ENCODE results near the gene RNF152.

Gene RNF152

DNA sequence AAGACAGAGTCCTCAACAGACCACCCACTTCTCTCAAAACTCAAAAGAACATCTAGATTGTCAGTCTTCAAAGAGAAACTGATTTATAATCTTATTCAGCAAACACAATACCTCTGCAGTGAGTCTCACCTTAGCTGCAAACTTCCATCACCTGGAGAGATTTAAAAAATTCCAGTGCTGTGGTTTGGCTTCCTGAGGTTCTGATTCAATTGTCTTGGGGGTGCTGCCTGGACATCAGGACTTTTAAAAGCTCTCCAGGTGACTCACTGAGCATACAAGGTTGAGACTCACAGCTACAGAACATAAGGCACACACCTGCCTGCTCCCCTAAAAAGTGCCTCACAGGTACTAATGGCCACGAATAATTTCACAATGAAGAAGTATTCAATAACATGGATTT, 40.3 kb downstream of the RNF152 start:
- no peak for DNase-seq

DNA sequence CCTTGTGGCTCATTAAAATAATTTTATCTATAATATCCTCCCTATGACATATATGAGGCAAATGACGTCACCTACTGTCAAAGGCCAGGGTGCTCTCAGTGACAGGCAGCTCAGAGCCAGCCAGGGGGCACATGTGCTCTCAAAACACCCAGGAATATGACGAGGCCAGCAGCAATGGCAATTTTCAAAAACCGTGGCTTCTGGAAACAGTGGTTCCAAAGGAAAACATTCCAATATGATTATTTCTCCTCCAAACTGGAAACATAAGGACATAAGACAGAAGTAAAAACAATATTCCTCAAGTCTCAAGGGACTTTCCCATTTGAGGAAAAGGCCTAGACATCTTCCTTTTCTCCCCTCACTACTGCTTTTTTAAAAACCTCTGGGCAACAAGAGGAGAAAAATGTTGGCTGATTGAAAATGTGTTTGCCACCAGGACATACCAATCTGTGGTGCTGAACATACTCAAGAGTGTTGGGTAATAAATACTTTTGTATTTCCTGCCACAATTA, 40.8 kb downstream of the RNF152 start:
- DNase-seq: no peak

DNA sequence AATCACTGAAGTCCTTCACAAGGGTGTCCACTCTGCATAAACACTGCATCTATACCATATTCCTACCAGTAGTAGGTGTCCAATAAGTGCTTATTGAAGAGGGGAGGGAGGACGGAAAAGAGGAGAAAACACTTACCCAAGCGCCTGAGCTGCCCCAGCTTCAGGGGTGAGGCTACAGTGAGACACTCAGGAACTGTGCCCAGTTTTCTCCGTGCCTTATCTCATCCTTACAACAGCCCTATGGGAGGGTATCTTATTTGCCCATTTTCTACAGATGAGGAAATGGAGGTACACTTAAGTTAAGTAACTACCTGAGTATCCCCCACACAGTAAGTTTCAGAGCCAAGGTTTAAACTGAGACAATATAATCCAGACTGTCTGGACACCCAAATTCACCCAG, 41.5 kb downstream of the RNF152 start:
- DNase-seq: no peak

DNA sequence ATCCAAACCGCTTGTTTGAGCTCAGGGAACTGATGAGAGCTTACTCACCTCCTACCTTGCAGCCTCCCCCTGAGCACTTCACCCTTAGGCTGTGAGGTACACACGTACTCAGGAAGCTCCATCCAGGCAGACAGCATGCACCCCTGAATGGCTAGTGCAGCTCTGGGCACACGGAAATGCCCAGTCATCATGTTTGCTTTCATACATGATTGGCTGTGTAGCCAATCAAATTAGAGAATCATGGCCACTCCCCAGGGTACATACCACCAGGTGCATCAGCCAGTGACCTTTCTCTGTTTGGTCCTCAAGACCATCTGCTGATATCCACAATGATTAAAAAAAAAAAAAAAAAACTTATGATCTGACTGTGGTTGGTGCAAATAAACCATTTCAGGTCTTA, 42.1 kb downstream of the RNF152 start:
- DNase-seq: no peak

DNA sequence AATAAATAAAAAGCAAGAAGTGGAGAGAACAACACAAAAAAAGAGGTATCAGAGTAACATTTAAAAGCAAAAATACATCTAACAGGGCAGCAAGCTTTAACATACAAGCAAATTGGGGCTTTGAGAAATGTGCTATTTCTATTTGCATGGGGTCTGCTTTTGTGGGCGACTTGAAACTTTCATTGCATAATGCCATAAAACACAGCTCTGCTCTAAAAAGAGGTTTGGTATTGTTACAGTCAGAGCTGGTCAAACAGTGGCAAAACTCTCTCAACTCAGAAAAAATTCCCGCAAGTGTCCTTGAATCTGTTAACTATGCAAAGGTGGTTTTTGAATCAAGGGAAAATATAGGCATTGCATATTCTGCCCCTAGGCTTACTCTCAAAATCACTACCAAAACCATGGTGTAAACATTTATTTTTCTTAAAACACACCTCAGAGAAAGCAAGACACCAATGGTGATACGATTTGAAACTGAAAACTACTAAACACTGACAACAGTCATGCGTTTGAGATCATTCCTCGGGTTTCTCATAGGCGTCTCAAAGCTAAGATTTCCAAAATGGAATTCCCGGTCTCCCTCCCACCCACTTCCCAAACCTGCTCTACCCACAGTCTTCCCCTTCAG, 45.5 kb downstream of the RNF152 start:
- no peak for DNase-seq

DNA sequence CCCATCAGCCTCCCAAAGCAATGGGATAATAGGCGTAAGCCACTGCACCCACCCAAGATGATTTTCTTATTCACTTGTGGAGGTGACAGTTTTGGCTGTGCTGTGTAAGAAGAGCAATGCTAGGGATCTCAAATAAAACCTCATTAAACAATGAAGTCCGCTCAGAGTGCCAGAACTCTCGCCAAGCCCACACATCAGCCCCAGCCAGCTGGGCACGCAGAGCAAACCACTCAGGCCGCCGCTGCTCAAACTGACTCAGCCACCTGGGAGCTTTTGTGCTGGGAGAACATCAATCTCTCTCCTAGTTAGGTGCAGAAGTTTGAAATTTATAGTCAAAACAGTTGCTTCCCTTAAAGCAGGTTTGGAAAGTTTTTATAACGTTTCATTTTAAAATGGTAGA, 47.6 kb downstream of the RNF152 start:
- DNase-seq: no peak

DNA sequence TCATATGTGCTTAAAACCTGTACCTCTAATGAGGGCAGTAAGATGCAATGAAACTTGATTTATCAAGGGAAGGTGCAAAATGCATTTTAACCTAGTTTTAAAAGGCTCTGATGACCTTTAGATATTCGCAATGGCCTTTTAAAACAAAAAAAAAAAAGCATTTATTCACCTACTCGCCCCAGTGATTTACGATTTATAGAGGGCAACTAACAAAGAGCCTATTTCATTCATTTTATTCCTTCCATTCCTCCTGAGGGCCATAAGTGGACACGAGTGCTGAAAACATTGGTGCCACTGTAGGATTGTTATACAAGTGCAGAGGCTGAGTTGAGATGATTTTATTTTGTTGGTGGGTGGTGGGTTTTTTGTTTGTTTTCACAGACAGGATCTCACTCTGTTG, 48.1 kb downstream of the RNF152 start:
- no peak for DNase-seq

DNA sequence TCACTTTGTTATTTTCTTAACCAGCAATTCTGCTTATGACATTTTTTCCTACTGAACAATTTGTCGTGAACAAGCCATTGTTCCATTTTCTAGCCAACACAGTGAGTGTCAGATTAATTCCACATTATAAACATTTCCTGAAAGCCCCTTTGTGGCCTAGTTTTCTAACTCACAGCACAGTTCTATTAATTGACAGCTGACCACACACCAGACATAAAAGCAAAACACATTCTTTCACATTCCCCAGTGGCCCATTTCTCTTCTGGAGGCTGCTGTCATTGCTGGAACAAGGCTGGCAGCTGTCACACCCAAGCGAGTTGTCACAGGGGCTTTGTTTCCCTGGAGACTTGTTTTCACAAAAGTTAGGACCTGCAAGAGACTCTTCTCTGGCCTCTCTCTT, 50.7 kb downstream of the RNF152 start:
- DNase-seq: no peak

DNA sequence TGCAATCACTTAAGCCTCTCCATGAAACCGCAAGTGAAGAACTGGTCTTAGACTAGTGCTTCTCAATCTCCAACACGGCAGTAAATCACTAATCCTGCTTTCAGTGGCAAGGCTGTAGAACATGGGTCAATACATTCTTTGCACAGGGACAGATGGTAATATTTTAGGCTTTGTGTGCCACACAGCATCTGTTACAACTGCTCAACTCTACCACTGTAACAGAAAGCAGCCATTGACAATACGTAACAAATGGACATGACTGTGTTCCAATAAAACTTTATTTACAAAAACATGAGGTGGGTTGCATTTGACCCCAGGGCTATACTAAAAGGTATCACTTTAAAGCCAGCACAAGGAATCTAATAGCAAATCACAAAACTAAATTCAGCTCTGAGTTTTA, 51.1 kb downstream of the RNF152 start:
- no peak for DNase-seq

DNA sequence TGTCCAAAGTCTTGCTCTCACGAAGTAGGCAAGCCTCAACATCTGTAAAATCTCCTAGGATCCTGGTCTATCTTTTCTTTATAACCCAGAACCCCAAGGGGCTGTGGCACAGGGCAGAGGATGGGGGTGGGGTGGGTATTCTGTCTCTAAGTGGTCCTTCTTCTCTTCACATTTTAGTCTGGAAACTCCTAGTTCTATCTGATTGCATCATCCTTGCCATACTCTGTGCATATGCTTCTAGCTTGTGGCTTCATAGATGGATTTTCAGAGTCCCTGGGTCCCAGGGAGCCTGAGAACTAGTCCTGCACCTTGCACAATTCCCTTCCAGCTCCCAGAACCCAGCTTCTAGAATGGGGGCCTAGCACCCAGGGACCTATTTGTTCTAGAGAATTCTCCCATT, 52.5 kb downstream of the RNF152 start:
- no peak for DNase-seq

DNA sequence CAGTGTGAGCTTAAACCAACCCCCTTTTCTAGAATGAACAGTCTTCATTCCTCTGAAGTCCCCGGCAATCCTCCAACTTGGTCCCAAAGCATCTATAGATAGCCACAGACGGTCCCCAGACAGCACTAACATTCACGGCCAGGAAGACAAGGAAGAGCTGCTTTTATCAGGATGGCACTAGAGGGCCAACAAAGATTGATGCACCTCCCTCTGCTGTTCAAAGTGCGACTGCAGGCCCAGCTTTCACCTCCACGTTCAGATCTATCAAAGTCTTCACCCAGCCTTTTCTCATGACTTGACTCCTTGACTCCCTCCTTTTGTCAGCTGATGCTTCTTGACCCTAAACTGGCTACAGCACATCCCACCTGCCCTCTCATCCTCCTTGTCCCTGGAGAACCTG, 54.3 kb downstream of the RNF152 start:
- DNase-seq: no peak

DNA sequence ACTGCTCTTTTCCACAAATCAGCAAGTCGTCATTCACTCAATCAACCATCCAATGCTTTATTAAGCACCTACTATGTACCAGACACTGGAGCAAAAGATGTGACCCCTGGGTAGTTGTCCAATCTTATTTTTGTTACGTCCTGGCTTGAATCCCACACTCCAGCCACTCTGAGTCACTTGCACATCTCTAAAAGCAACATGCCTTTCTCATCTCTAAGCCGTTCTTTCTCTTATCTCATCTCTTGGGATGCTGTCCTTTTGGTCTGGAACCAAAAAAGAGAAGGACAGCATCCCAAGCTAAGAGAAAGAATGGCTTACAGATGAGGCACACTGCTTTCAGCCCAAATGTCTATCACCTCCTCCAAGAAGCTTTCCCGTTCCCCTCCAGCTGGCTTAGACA, 58.8 kb downstream of the RNF152 start:
- no peak for DNase-seq

DNA sequence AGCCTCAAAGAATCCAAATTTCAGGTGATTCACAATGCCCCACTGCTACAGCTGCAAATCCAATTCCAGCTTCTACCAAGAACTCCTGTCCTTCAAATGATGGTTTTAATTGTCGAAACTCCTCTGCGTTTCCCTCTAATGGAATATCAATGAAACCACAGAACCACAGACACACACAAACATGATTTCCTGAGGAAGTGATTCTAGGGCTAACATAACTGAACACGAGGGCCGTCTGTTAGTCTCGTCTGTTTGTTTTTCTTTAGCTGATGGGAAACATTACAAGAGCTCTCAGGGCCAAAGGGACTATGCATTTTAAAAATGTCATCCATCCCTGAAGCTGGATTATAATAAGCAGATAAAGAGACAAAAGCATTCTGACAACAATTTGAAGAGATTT, 59.4 kb downstream of the RNF152 start:
- DNase-seq: no peak

DNA sequence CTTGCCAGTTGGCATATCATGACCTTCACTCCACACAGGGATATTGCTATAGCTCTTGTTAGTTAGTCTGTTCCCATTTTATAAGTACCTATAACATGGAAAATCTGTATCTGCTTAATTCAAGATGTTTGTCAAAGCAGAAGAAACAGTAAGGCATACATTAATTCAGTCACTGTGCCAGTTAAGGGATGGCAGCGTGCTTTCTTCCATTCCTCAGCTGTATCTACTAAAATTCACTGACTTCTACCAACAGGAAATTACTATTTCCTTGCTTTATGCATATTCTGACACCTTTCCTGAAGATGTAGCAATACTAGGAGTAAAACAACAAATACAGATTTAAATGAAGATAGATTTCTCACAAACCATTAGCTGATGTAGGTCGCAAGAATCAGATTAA, 59.9 kb downstream of the RNF152 start:
- no peak for DNase-seq

DNA sequence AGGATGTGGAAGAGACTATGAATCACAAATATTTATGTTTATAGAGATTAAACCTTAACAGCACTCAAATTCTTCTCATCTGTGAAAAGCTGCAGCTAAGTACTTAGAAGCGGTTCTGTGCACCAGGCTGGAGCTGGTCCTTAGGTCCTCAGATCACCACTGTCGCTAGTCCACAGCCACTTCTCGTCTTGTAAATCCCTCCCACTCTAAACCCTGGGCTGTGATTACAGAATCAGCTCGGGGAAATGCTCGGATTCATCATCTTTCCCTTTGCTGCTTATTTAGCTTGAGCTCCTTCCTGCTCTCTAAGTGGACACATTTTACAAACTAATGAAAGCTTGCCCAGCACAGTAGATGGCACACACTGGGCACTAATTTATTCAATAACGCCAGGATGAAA, 61.7 kb downstream of the RNF152 start:
- no peak for DNase-seq

DNA sequence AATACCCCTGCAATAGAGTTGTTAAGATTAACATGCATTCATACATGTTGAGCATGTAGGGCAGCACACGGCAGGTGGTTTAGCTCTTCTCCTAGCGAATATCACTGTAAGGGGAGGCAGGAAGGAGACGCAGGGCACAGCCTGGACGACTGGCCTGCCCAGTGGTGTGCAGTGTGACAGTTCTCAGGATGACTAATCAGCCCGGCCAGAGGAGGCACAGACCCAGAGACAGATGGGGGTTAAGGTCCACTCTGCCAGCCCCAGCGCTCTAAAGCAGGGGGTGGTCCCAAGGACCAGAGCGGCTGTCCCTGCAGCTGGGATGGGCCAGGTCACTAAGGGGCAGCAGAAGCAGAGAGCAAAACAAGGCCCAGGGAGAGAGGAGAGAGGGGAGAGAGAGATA, 63.7 kb downstream of the RNF152 start:
- DNase-seq: no peak

DNA sequence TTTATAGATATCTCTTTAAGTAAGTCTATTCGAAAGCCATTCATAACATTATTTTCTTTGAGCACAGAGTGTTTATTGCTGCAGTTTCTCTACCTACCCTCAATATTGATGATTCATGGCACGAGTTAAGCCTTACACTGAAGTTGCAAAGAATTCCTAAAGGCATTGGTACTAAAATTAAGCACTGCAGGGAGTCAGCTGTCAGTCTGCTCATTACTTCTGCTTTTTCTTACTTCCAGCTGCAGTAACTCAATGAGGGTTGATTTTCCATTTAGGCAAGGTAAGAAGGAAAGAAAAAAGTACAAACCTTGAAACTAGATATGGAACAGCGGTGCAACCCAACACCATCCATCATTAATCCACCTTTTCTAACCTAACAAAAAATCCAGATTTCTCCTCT, 65.2 kb downstream of the RNF152 start:
- no peak for DNase-seq

DNA sequence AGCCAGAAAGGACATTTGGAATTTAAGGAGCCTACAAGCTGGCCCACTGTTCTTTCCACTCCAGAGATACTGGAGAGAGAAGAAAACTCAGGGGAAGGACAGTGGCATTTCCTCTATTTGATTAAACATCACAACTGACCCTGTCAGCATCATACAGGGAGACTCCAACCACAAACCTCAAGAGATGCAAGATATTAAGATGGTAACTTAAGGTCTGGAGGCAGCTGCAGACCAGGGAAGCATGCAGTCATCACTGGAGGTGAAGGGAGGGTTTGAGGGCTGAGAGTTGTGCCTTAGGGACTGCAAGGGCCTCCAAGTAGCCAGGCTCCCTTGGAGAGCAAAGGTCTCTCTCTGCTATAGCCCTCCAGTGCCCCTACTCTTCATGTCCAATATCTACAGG, 67.4 kb downstream of the RNF152 start:
- no peak for DNase-seq

DNA sequence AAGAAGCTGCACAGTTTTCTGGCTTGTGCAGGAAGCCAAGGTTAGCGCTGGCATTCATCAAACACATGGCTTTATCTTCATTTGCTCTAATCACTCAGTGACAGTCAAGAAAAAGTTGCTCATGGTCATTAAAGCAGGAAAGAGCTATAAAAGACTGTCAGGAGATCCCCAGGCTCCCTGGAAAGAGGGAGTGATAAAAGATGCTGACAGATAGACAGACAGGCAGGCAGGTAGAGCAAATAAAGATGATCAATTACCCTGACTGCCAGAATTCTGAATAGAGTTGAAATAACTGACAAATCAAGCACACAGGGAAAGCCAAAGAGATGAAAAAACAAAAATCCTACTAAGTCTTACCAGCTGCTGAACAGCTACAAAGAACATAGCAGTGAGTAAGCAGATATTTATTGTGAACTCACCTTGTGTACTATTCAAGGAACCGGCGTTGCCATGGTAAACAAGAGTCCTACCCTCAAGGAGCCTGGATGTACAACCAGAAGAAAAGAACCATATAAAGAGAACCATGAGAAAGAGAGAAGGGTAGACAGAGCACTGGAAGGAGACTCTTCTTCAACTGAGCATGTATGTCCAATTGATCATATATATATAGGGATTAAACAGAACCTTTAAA, 68.0 kb downstream of the RNF152 start:
- DNase-seq: no peak

DNA sequence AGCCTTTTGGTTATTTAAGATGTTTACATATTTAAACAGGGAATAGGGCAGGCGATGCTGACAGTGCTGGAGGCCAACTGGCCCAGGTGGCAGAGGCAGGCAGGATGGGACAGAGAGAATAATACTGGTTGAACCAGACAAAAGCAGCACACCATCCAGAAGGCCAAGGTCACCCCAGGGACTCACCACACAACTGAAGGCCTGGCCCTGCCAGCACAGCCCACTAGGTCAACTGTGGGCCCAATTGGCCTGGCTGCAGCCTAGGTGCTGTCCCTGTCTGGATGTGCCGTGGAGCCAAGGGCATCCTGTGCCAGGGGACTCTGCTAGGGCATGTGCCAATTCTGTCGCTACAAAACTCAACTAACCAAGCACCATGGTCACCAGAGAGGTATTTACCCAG, 69.2 kb downstream of the RNF152 start:
- no peak for DNase-seq

DNA sequence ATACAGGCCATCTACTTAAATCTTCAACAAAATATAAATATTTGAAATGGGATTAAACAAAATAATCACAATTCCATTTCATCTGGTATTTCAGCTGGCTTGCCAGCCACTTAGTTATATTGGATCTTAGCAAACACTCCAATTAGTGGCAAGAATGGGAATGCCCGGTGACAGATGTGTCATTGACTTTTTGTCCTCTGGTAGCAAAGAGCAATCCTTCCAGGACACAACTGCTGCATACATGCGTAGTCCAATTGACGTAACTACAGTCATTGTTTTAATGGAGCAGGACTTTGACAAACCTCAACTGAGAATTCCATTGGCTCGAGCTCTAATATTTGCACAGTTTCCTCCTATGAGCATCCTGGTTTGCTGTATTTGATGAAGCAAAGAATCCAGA, 69.9 kb downstream of the RNF152 start:
- no peak for DNase-seq

DNA sequence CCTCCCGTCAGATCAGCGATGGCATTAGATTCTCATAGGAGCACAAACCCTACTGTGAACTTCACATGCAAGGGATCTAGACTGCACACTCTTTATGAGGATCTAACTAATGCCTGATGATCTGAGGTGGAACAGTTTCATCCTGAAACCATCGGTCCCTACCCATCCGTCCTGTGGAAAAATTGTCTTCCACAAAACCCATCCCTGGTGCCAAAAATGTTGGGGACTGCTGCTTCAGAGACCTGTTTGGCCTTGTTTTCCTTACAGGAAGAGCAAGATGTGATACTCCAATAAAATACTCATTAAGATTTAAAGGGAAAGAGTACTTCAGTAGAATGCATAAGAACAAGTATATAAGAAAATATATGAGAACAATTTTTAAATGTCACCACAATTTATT, 71.1 kb downstream of the RNF152 start:
- no peak for DNase-seq

DNA sequence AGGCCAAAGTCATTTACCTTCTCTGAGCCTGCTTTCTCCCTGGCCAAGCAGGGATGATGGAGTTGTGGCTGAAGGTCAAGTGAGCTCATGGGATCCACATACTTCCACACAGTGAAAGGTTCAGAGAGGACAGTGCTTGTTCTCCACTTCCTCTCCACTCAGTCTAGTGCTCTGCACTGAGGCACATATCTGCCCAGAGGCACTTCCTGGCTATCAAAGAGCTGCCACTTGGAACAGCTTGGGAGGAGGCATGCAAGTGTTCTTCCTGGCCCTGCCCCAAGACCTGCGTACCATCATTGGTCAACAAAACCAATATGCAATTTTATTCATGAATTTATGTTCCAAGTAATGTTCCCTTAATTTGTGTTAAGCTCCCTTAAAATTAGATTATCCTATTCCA, 71.9 kb downstream of the RNF152 start:
- no peak for DNase-seq

DNA sequence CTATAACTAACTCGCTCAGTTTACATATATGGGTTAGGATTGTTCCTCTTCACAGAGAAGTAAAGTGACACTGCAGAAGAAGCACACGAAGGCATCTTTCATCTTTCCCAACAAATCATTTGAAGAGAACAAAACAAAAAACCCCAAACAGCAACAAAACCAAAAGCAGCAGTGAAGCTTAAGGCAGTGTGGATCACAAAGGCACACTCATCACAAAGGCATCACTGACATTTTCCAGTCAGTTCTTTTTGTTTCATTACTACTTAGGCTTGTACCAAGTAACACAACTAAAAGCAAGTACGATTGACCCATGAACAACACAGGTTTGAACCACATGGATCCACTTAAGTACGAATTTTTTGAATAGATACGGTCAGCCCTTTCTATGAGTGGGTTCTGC, 75.7 kb downstream of the RNF152 start:
- DNase-seq: no peak

DNA sequence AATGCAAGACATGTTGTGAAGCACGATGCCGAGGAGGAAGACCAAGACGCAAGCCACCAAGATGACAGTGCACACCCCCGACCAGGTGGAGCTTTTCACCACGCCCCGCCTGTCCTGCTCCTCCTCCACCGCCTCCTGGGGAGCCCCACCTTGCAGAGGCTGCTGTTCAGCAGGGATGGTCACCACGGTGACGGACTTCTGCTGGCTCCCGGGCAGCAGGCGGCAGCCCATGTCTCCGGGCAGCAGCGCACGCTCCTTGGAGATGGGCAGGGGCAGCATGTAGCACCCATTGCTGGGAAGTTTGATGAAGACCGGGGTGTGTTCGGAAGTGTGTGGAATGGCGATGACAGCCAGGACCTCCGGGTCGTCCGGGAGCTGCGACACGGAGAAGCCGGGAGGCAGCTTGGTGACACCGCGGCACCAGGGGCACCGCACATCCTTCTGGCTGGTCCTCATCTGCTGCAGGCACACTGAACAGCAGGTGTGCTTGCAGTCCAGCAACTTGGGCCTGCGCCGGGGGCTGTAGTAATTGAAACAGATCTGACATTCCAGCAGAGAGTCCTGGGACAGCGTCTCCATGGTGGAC, 76.8 kb downstream of the RNF152 start:
- DNase-seq: no peak
